Trophoblast cell (in vitro differentiated cells and primary cell): ENCODE data around the gene MIOX.

Source experiments
- DNase-seq, 2 donors: peaks; one replicate each; pipeline ENCODE4 v3.0.0-alpha.2; 2016
- H2AFZ ChIP-seq: 2 replicates; pipeline ENCODE4 v1.6.1; 2013; ENCODE audit warnings: low read length, moderate library complexity, mild to moderate bottlenecking; ENCODE audit not compliant: insufficient read depth, poor library complexity
- H2AK5ac ChIP-seq: 2 replicates; pipeline ENCODE4 v1.6.1; 2013; ENCODE audit warnings: mild to moderate bottlenecking, low read length
- H2BK120ac ChIP-seq: 2 replicates; pipeline ENCODE4 v1.6.1; 2013; ENCODE audit warnings: low read length, mild to moderate bottlenecking, moderate library complexity; ENCODE audit not compliant: insufficient read depth, poor library complexity
- H2BK12ac ChIP-seq: 2 replicates; pipeline ENCODE4 v1.6.1; 2013; ENCODE audit warnings: mild to moderate bottlenecking, low read length, moderate library complexity
- H2BK5ac ChIP-seq: 2 replicates; pipeline ENCODE4 v1.6.1; 2013; ENCODE audit warnings: low read length, low read depth, moderate library complexity, mild to moderate bottlenecking; ENCODE audit not compliant: poor library complexity
- H3K14ac ChIP-seq: 2 replicates; pipeline ENCODE4 v1.6.1; 2013; ENCODE audit warnings: mild to moderate bottlenecking, low read length
- H3K18ac ChIP-seq: 2 replicates; pipeline ENCODE4 v1.6.1; 2013; ENCODE audit warnings: mild to moderate bottlenecking, low read length
- H3K23ac ChIP-seq: 2 replicates; pipeline ENCODE4 v1.6.1; 2013; ENCODE audit warnings: low read length
- H3K27ac ChIP-seq: 2 replicates; pipeline ENCODE4 v1.5.1; 2013; ENCODE audit warnings: low read depth, mild to moderate bottlenecking, inconsistent platforms, low read length, moderate library complexity
- H3K27me3 ChIP-seq: 2 replicates; pipeline ENCODE4 v1.6.1; 2013; ENCODE audit warnings: inconsistent platforms, mild to moderate bottlenecking, low read length, moderate library complexity; ENCODE audit not compliant: insufficient read depth
- H3K36me3 ChIP-seq, 2 experiments: 1 replicate in 1 of 2; 2 replicates in 1 of 2; pipeline ENCODE4 v1.6.1; 2013; ENCODE audit warnings: low read length in 2 of 2, mild to moderate bottlenecking in 2 of 2, moderate library complexity in 1 of 2; ENCODE audit not compliant: insufficient read depth in 2 of 2, control insufficient read depth in 1 of 2
- H3K4ac ChIP-seq: 2 replicates; pipeline ENCODE4 v1.6.1; 2013; ENCODE audit warnings: low read depth, mild to moderate bottlenecking, low read length, moderate library complexity
- H3K4me1 ChIP-seq, 2 experiments: 1 replicate in 1 of 2; 2 replicates in 1 of 2; pipeline ENCODE4 v1.6.1; 2013; ENCODE audit warnings: low read length in 2 of 2, mild to moderate bottlenecking in 2 of 2, moderate library complexity in 1 of 2; ENCODE audit not compliant: insufficient read depth in 2 of 2, control insufficient read depth in 1 of 2
- H3K4me2 ChIP-seq: 2 replicates; pipeline ENCODE4 v1.6.1; 2013; ENCODE audit warnings: inconsistent platforms, mild to moderate bottlenecking, low read length, moderate library complexity
- H3K4me3 ChIP-seq: 2 replicates; pipeline ENCODE4 v1.5.1; 2013; ENCODE audit warnings: mild to moderate bottlenecking, low read depth, low read length, inconsistent platforms
- H3K79me1 ChIP-seq: one replicate; pipeline ENCODE4 v1.6.1; 2013; ENCODE audit warnings: low read length
- H3K79me2 ChIP-seq: 2 replicates; pipeline ENCODE4 v1.6.1; 2013; ENCODE audit warnings: low read length, mild to moderate bottlenecking; ENCODE audit not compliant: control insufficient read depth, insufficient read depth, poor library complexity
- H3K9ac ChIP-seq: 2 replicates; pipeline ENCODE4 v1.6.1; 2013; ENCODE audit warnings: mild to moderate bottlenecking, low read length
- H3K9me3 ChIP-seq: 2 replicates; pipeline ENCODE4 v1.6.1; 2013; ENCODE audit warnings: low read depth, mild to moderate bottlenecking, control low read depth, inconsistent platforms, low read length; ENCODE audit not compliant: insufficient read depth
- H4K12ac ChIP-seq: 2 replicates; pipeline ENCODE4 v1.6.1; 2013; ENCODE audit warnings: low read depth, mild to moderate bottlenecking, low read length, moderate library complexity
- H4K8ac ChIP-seq: 2 replicates; pipeline ENCODE4 v1.6.1; 2013; ENCODE audit warnings: low read depth, mild to moderate bottlenecking, low read length, moderate library complexity
- H4K91ac ChIP-seq: one replicate; pipeline ENCODE4 v1.6.1; 2013; ENCODE audit warnings: low read depth, mild to moderate bottlenecking, low read length, moderate library complexity
- WGBS: extraction: QIAGEN DNeasy Blood & Tissue Kit; methylation state at CpG from one replicate; pipeline ENCODE4 v1.1.7; 2013; ENCODE audit warnings: missing lambda C conversion rate; ENCODE audit not compliant: insufficient read length, insufficient coverage; ENCODE audit errors: extremely low coverage; 5-methylcytosine and 5-hydroxymethylcytosine counted together

The MIOX gene

GRCh38 chr22:50463188-50463900 lies 23.3 kb upstream of the MIOX start:
- H3K4ac ChIP-seq = no peak overlapping the region
- no peaks in the 10 kb centered on the region for H3K79me2 ChIP-seq
- DNase-seq = no peak
- H3K9ac ChIP-seq = no peak overlapping the region
- H4K91ac ChIP-seq = no peak overlapping the region
- no peak overlapping the region for H2AFZ ChIP-seq
- no peak overlapping the region for H3K14ac ChIP-seq
- H2BK120ac ChIP-seq = no peak overlapping the region
- no peak overlapping the region for H2BK12ac ChIP-seq
- no peaks in the 10 kb centered on the region for H3K9me3 ChIP-seq
- H4K8ac ChIP-seq = no peak overlapping the region
- H3K27ac ChIP-seq = no peak overlapping the region
- H3K27me3 ChIP-seq = no peaks in the 10 kb centered on the region
- H3K36me3 ChIP-seq = peaks cover 97 to 98% of the 10 kb centered on the region in 2 experiments
- H3K18ac ChIP-seq = no peak overlapping the region
- no peak overlapping the region for H4K12ac ChIP-seq
- H3K79me1 ChIP-seq = no peaks in the 10 kb centered on the region
- H3K23ac ChIP-seq = no peak overlapping the region
- H3K4me3 ChIP-seq = no peak overlapping the region
- no peak overlapping the region for H2BK5ac ChIP-seq
- no peaks in the 10 kb centered on the region for H3K4me1 ChIP-seq
- H2AK5ac ChIP-seq = no peak overlapping the region
- no CpG with 5 or more reads among the region's 28 CpGs for WGBS
- no peak overlapping the region for H3K4me2 ChIP-seq

GRCh38 chr22:50464451-50464850 lies 22.2 kb upstream of the MIOX start:
- Histone ChIP-seq H4K91ac (no peak overlapping the region), H2BK5ac (no peak overlapping the region), H4K8ac (no peak overlapping the region), H3K36me3 (peaks cover 86 to 87% of the 10 kb centered on the region in 2 experiments), H2BK12ac (no peak overlapping the region), H3K4me2 (no peak overlapping the region), H3K14ac (no peak overlapping the region), H3K9ac (no peak overlapping the region), H2AK5ac (no peak overlapping the region), H3K4me3 (no peak overlapping the region), H3K9me3 (no peaks in the 10 kb centered on the region), H3K23ac (no peak overlapping the region), H3K4ac (no peak overlapping the region), H2BK120ac (no peak overlapping the region), H3K79me2 (no peaks in the 10 kb centered on the region), H3K27me3 (no peaks in the 10 kb centered on the region), H3K4me1 (no peaks in the 10 kb centered on the region), H4K12ac (no peak overlapping the region), H2AFZ (no peak overlapping the region), H3K27ac (no peak overlapping the region), H3K79me1 (no peaks in the 10 kb centered on the region), H3K18ac (no peak overlapping the region)
- no peak for DNase-seq
- no CpG with 5 or more reads among the region's 24 CpGs for WGBS

GRCh38 chr22:50465066-50465930 lies 21.4 kb upstream of the MIOX start:
- no CpG with 5 or more reads among the region's 30 CpGs for whole genome bisulfite sequencing
- H3K36me3 ChIP-seq = peaks cover 78% of the 10 kb centered on the region in 2 experiments
- no peak overlapping the region for H2BK120ac ChIP-seq

GRCh38 chr22:50467341-50467740 lies 19.3 kb upstream of the MIOX start:
- Histone ChIP-seq H3K4me3 (no peak overlapping the region), H3K79me1 (no peaks in the 10 kb centered on the region), H3K79me2 (peaks cover 6% of the 10 kb centered on the region), H3K4me2 (no peak overlapping the region), H2BK120ac (no peak overlapping the region), H2BK12ac (no peak overlapping the region), H2BK5ac (no peak overlapping the region), H2AK5ac (no peak overlapping the region), H2AFZ (no peak overlapping the region), H3K27ac (no peak overlapping the region), H3K14ac (no peak overlapping the region), H3K4ac (no peak overlapping the region), H3K18ac (no peak overlapping the region), H4K12ac (no peak overlapping the region), H4K8ac (no peak overlapping the region), H4K91ac (no peak overlapping the region), H3K36me3 (peaks cover 59 to 62% of the 10 kb centered on the region in 2 experiments), H3K27me3 (no peaks in the 10 kb centered on the region), H3K9ac (no peak overlapping the region), H3K23ac (no peak overlapping the region), H3K4me1 (peaks cover 7 to 23% of the 10 kb centered on the region in 2 experiments), H3K9me3 (no peaks in the 10 kb centered on the region)
- DNase-seq = no peak
- no CpG with 5 or more reads among the region's 24 CpGs for WGBS

More at GRCh38 chr22:50465066-50465930, 21.4 kb upstream of the MIOX start:
- Histone ChIP-seq H3K27me3 (no peaks in the 10 kb centered on the region), H4K12ac (no peak overlapping the region), H3K4ac (no peak overlapping the region), H2BK12ac (no peak overlapping the region), H3K9ac (no peak overlapping the region), H3K79me2 (no peaks in the 10 kb centered on the region), H4K91ac (no peak overlapping the region), H2BK5ac (no peak overlapping the region), H3K4me1 (peaks cover 0 to 5% of the 10 kb centered on the region in 2 experiments), H3K27ac (no peak overlapping the region), H3K23ac (no peak overlapping the region), H3K79me1 (no peaks in the 10 kb centered on the region), H2AFZ (no peak overlapping the region), H3K9me3 (no peaks in the 10 kb centered on the region), H3K18ac (no peak overlapping the region), H2AK5ac (no peak overlapping the region), H3K4me2 (no peak overlapping the region), H3K14ac (no peak overlapping the region), H4K8ac (no peak overlapping the region), H3K4me3 (no peak overlapping the region)
- DNase-seq = no peak
